WTC11 (cell line): ENCODE results near the gene GABBR2.

ENCODE experiments used
- CTCF ChIP-seq: fragments of 200-600 bp; IDR thresholded peaks from 2 replicates; pipeline ENCODE4 v1.8.0; 2022; ENCODE audit warnings: antibody characterized with exemption
- FOXP4 ChIP-seq: sonication (generic); formaldehyde crosslinking; IDR thresholded peaks from 2 replicates; pipeline ENCODE4 v1.8.0; 2022; ENCODE audit warnings: mild to moderate bottlenecking, missing genetic modification reagents
- PREB ChIP-seq: sonication (generic); formaldehyde crosslinking; IDR thresholded peaks from 2 replicates; pipeline ENCODE4 v1.8.1; 2022; ENCODE audit warnings: mild to moderate bottlenecking, missing genetic modification reagents, moderate library complexity, borderline replicate concordance
- SMAD3 ChIP-seq: sonication (generic); formaldehyde crosslinking; IDR thresholded peaks from 2 replicates; pipeline ENCODE4 v1.8.0; 2022; ENCODE audit warnings: missing genetic modification reagents, mild to moderate bottlenecking, borderline replicate concordance
- USF2 ChIP-seq: sonication (generic); formaldehyde crosslinking; IDR thresholded peaks from 2 replicates; pipeline ENCODE4 v1.8.1; 2023; ENCODE audit warnings: mild to moderate bottlenecking, missing genetic modification reagents, moderate library complexity
- ZNF138 ChIP-seq: sonication (generic); formaldehyde crosslinking; conservative IDR thresholded peaks from 2 replicates; pipeline ENCODE4 v1.8.1; 2022; ENCODE audit warnings: mild to moderate bottlenecking, moderate library complexity, missing genetic modification reagents

GRCh38 chr9:98688710-98689495 is 19.8 kb downstream of the GABBR2 start:
- TF ChIP-seq USF2 (CRISPR knock-in tag) (no peak), CTCF (no peak), SMAD3 (no peak), ZNF138 (CRISPR knock-in tag) (no peak), FOXP4 (no peak), PREB (CRISPR knock-in tag) (no peak)
